ENCODE results near the gene CFAP58. TPM values are rescaled to one million over a fixed set of nuclear protein-coding genes. Genes with fewer than 3 reads are reported as not detected.

Gene CFAP58
- total and polyA plus RNA-seq, 2 of the 13 experiments (the other 11 are each of a cell fraction or from before 2014, with no cell fraction given) = 0.03 TPM; not detected in 1

GRCh38 chr10:104337985-104338735 is 15.5 kb upstream of the CFAP58 start, which contains the start of gene ITPRIP (continued):
- TF ChIP-seq ZSCAN12 (CRISPR knock-in tag; IDR thresholded peaks at IDR 0.05) (no peak), POLR2AphosphoS5 (IDR thresholded peaks at IDR 0.05; ENCODE audit: low read depth, low read length) (no peak), TRIM24 (CRISPR knock-in tag; IDR thresholded peaks at IDR 0.05) (no peak), NR2F2 (IDR thresholded peaks at IDR 0.05; ENCODE audit: borderline replicate concordance, low read depth) (peak; percentile 32; the same call in 1 of the 2 replicates), POGZ (CRISPR knock-in tag; IDR thresholded peaks at IDR 0.05) (no peak), ETV6 (CRISPR knock-in tag; conservative IDR thresholded peaks at IDR 0.05) (peak; percentile 42), DRAP1 (CRISPR knock-in tag; IDR thresholded peaks at IDR 0.05) (no peak), ZBED4 (CRISPR knock-in tag; IDR thresholded peaks at IDR 0.05; ENCODE audit: borderline replicate concordance) (no peak), MXD4 (CRISPR knock-in tag; IDR thresholded peaks at IDR 0.05) (no peak), RBM39 (IDR thresholded peaks at IDR 0.05; ENCODE audit: low read depth, low read length, poor library complexity, severe bottlenecking) (peak; percentile 30), GABPB1 (CRISPR knock-in tag; IDR thresholded peaks at IDR 0.05) (peak; percentile 55; the same call in 1 of the 2 replicates), TRIM22 (IDR thresholded peaks at IDR 0.05) (no peak), ZNF382 (CRISPR knock-in tag; IDR thresholded peaks at IDR 0.05; ENCODE audit: borderline replicate concordance) (no peak), ZNF615 (CRISPR knock-in tag; IDR thresholded peaks at IDR 0.05; ENCODE audit: borderline replicate concordance) (no peak), JDP2 (CRISPR knock-in tag; IDR thresholded peaks at IDR 0.05; ENCODE audit: borderline replicate concordance) (no peak), NFKBIZ (CRISPR knock-in tag; IDR thresholded peaks at IDR 0.05) (no peak; the same call in 1 of the 2 replicates), ZNF496 (CRISPR knock-in tag; IDR thresholded peaks at IDR 0.05; ENCODE audit: insufficient replicate concordance) (no peak), STAG1 (CRISPR knock-in tag; IDR thresholded peaks at IDR 0.05) (peak; percentile 7; the same call in 1 of the 2 replicates), ZNF572 (CRISPR knock-in tag; IDR thresholded peaks at IDR 0.05) (no peak)
- TF ChIP-seq, protein P1, sequence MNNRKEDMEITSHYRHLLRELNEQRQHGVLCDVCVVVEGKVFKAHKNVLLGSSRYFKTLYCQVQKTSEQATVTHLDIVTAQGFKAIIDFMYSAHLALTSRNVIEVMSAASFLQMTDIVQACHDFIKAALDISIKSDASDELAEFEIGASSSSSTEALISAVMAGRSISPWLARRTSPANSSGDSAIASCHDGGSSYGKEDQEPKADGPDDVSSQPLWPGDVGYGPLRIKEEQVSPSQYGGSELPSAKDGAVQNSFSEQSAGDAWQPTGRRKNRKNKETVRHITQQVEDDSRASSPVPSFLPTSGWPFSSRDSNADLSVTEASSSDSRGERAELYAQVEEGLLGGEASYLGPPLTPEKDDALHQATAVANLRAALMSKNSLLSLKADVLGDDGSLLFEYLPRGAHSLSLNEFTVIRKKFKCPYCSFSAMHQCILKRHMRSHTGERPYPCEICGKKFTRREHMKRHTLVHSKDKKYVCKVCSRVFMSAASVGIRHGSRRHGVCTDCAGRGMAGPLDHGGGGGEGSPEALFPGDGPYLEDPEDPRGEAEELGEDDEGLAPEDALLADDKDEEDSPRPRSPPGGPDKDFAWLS (CRISPR knock-in tag; IDR thresholded peaks at IDR 0.05; ENCODE audit: borderline replicate concordance) = no peak
- TF ChIP-seq, protein P2, sequence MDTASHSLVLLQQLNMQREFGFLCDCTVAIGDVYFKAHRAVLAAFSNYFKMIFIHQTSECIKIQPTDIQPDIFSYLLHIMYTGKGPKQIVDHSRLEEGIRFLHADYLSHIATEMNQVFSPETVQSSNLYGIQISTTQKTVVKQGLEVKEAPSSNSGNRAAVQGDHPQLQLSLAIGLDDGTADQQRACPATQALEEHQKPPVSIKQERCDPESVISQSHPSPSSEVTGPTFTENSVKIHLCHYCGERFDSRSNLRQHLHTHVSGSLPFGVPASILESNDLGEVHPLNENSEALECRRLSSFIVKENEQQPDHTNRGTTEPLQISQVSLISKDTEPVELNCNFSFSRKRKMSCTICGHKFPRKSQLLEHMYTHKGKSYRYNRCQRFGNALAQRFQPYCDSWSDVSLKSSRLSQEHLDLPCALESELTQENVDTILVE (CRISPR knock-in tag; IDR thresholded peaks at IDR 0.05) = no peak
- TF ChIP-seq, protein P3, sequence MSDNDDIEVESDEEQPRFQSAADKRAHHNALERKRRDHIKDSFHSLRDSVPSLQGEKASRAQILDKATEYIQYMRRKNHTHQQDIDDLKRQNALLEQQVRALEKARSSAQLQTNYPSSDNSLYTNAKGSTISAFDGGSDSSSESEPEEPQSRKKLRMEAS (IDR thresholded peaks at IDR 0.05) = no peak
